Measurements from ENCODE around the gene ING2. TPM values are rescaled to one million over a fixed set of nuclear protein-coding genes. Genes with fewer than 3 reads are reported as not detected.

ING2 gene, protein sequence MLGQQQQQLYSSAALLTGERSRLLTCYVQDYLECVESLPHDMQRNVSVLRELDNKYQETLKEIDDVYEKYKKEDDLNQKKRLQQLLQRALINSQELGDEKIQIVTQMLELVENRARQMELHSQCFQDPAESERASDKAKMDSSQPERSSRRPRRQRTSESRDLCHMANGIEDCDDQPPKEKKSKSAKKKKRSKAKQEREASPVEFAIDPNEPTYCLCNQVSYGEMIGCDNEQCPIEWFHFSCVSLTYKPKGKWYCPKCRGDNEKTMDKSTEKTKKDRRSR
- total RNA-seq, result 10 to 100 TPM; 26.2 to 73.0 (median 44.2) TPM
- polyA plus RNA-seq, result 100 to 1,000 TPM in 1 of 3 donors, 10 to 100 TPM in 2; 18.9 to 119 (median 27.5) TPM
- long read RNA-seq, donor 1, transcript ING2-202 (2 exons, 599 nt), result major isoform, 38 of 72 reads
- long read RNA-seq, donor 1, transcript ING2-201 (2 exons, 1,189 nt), result minor isoform, 34 of 72 reads
- long read RNA-seq, donor 1, partial matches to known transcripts, result 0 of 72 reads
- long read RNA-seq, donor 1, other reads (novel, unspliced or antisense), result 0 of 72 reads
- long read RNA-seq, donor 2, transcript ING2-202 (2 exons, 599 nt), result major isoform, 32 of 68 reads
- long read RNA-seq, donor 2, transcript ING2-201 (2 exons, 1,189 nt), result minor isoform, 31 of 68 reads
- long read RNA-seq, donor 2, partial matches to known transcripts, result 5 of 68 reads
- long read RNA-seq, donor 2, other reads (novel, unspliced or antisense), result 0 of 68 reads
- long read RNA-seq, donor 3, transcript ING2-201 (2 exons, 1,189 nt), result major isoform, 27 of 43 reads
- long read RNA-seq, donor 3, transcript ING2-202 (2 exons, 599 nt), result minor isoform, 16 of 43 reads
- long read RNA-seq, donor 3, partial matches to known transcripts, result 0 of 43 reads
- long read RNA-seq, donor 3, other reads (novel, unspliced or antisense), result 0 of 43 reads
- long read RNA-seq, donor 4, transcript ING2-201 (2 exons, 1,189 nt), result major isoform, 27 of 34 reads
- long read RNA-seq, donor 4, partial matches to known transcripts, result 4 of 34 reads
- long read RNA-seq, donor 4, other reads (novel, unspliced or antisense), result 0 of 34 reads
- long read RNA-seq, donor 5, transcript ING2-202 (2 exons, 599 nt), result minor isoform, 11 of 106 reads
- long read RNA-seq, donor 5, transcript ING2-201 (2 exons, 1,189 nt), result major isoform, 76 of 106 reads
- long read RNA-seq, donor 5, partial matches to known transcripts, result 0 of 106 reads
- long read RNA-seq, donor 5, other reads (novel, unspliced or antisense), result 19 of 106 reads
- long read RNA-seq, donor 6, transcript ING2-201 (2 exons, 1,189 nt), result major isoform, 15 of 18 reads
- long read RNA-seq, donor 6, partial matches to known transcripts, result 0 of 18 reads
- long read RNA-seq, donor 6, other reads (novel, unspliced or antisense), result 1 of 18 reads
- long read RNA-seq, donor 7, transcript ING2-202 (2 exons, 599 nt), result minor isoform, 8 of 44 reads
- long read RNA-seq, donor 7, transcript ING2-201 (2 exons, 1,189 nt), result major isoform, 29 of 44 reads
- long read RNA-seq, donor 7, partial matches to known transcripts, result 7 of 44 reads
- long read RNA-seq, donor 7, other reads (novel, unspliced or antisense), result 0 of 44 reads
- long read RNA-seq, donor 8, transcript ING2-201 (2 exons, 1,189 nt), result major isoform, 37 of 60 reads
- long read RNA-seq, donor 8, transcript ING2-202 (2 exons, 599 nt), result minor isoform, 23 of 60 reads
- long read RNA-seq, donor 8, partial matches to known transcripts, result 0 of 60 reads
- long read RNA-seq, donor 8, other reads (novel, unspliced or antisense), result 0 of 60 reads
- long read RNA-seq, donor 9, transcript ING2-201 (2 exons, 1,189 nt), result major isoform, 43 of 66 reads
- long read RNA-seq, donor 9, transcript ING2-202 (2 exons, 599 nt), result minor isoform, 23 of 66 reads
- long read RNA-seq, donor 9, partial matches to known transcripts, result 0 of 66 reads
- long read RNA-seq, donor 9, other reads (novel, unspliced or antisense), result 0 of 66 reads
- long read RNA-seq, donor 10, transcript ING2-201 (2 exons, 1,189 nt), result major isoform, 33 of 57 reads
- long read RNA-seq, donor 10, transcript ING2-202 (2 exons, 599 nt), result minor isoform, 18 of 57 reads
- long read RNA-seq, donor 10, partial matches to known transcripts, result 6 of 57 reads
- long read RNA-seq, donor 10, other reads (novel, unspliced or antisense), result 0 of 57 reads

DNA sequence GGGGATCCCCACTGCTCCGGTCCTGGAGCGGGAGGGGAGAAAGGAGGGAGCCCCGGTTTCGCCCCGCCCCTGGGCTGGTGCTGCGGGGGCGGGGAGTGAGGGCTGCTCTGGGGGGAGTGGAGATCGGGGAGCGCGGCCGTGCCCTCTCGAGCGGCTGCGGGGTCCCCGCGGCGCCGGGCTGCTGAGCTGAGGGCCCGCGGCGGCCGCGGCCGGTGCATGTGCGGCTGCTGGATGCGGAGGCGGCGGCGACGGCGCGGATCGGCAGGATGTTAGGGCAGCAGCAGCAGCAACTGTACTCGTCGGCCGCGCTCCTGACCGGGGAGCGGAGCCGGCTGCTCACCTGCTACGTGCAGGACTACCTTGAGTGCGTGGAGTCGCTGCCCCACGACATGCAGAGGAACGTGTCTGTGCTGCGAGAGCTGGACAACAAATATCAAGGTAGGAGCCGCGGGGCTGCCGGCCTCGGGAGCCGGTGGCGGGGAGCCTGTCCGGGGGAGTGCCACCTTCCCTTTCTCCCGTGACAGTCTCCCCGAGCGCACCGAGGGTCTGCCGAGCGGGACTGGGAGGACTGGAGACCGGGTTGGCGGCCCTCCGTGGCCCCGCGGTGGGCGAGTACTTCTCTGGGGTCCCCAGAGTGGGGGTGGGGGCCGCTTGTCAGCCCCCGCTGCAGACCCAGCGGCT is at the start of gene ING2:
ING2 (plus strand) TSS at position 129 of the 681 bp plus-strand sequence; CDS start at position 267, 138 bp downstream.
- Histone ChIP-seq H3K4me1 (replicated peaks in 1 of 2) (peaks cover 19 to 35% of the 10 kb centered on the region in 2 donors), H3K27me3 (no peaks in the 10 kb centered on the region), H3K36me3 (replicated peaks in 1 of 2) (peaks cover 0 to 1% of the 10 kb centered on the region in 2 donors), H3K27ac (peak within 1 kb of the TSS; percentile 93 to 99 (median 99)), H3K9me3 (replicated peaks in 1 of 3) (no peaks in the 10 kb centered on the region), H3K4me3 (peak within 1 kb of the TSS; percentile 76 to 99 (median 87))
- intact Hi-C loops (cut with DNase I), result loop anchor here in 1 of 2 donors (10.0 kb wide), 1 partner anchor 150 kb away; the partner anchor contains the start of genes RWDD4 and TRAPPC11
- WGBS, 4 donors, result 0 to 1% (median 0%) methylated on average over 12 to 68 of the region's 68 CpGs
- no peak for TF ChIP-seq POLR2A (IDR thresholded peaks at IDR 0.05)
- TF ChIP-seq, protein P1, sequence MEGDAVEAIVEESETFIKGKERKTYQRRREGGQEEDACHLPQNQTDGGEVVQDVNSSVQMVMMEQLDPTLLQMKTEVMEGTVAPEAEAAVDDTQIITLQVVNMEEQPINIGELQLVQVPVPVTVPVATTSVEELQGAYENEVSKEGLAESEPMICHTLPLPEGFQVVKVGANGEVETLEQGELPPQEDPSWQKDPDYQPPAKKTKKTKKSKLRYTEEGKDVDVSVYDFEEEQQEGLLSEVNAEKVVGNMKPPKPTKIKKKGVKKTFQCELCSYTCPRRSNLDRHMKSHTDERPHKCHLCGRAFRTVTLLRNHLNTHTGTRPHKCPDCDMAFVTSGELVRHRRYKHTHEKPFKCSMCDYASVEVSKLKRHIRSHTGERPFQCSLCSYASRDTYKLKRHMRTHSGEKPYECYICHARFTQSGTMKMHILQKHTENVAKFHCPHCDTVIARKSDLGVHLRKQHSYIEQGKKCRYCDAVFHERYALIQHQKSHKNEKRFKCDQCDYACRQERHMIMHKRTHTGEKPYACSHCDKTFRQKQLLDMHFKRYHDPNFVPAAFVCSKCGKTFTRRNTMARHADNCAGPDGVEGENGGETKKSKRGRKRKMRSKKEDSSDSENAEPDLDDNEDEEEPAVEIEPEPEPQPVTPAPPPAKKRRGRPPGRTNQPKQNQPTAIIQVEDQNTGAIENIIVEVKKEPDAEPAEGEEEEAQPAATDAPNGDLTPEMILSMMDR (IDR thresholded peaks at IDR 0.05), result no peak
- DNase-seq, result peak in 1 of 7 donors; percentile 59

DNA sequence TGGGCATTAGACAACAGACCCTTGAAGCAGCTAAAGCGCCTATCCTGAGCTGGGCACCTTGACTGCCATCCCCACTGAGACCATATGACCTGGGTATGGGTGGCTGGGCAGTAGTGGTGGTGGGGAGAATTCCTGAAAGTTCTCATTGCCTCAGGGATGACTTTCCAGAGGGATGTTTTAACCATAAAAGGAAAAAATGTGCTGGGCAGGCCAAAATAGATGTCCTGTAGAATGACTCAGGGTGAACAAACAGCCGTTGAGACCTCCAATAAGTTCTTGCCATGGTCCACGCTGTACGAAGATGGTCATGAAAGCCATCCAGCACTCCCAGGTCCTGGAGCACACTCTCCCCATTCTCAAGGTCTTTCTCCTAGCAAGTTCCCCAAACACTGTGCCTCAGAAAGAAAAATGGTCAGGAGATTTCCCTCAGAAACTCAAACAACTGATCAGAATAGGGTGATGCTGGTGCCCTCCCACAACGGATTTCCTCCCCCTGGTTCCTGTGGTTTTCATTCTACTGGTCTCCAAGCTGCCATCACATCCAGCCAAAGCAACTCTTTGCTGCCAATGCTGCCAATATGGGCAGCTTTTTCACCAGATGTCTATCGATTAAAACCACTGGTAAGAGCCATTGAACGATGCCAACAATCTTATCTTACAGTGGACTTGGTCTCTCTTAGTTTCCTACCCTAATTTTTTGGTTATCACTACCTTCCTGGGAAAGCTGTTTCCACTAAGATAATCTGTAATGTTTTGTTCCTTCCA is 49.2 kb upstream of the ING2 start:
- WGBS, 4 donors, result 80 to 88% (median 85%) methylated on average over 7 of the region's 7 CpGs
- TF ChIP-seq POLR2A (IDR thresholded peaks at IDR 0.05), result no peak
- TF ChIP-seq, protein P1 (IDR thresholded peaks at IDR 0.05), result no peak
- Histone ChIP-seq H3K27me3 (no peaks in the 10 kb centered on the region), H3K4me1 (replicated peaks in 1 of 2) (no peaks in the 10 kb centered on the region), H3K4me3 (no peak overlapping the region), H3K27ac (no peak overlapping the region), H3K9me3 (replicated peaks in 1 of 3) (no peaks in the 10 kb centered on the region), H3K36me3 (replicated peaks in 1 of 2) (peaks cover 0 to 5% of the 10 kb centered on the region in 2 donors)
- no peak for DNase-seq
- intact Hi-C loops (cut with DNase I), result no loop called here
